ENCODE data around the gene ZNF750.
A peak's percentile ranks its signal among the peaks of the same experiment; 100 is the strongest.

ZNF750 gene

GRCh38 chr17:82826211-82826610 is 13.6 kb downstream of the ZNF750 start:
- no peak for DNase-seq (ENCODE audit: low read depth)
- H3K4me3 ChIP-seq (ENCODE audit: low read depth, low read length): no peak overlapping the region
- TF ChIP-seq CTCF (IDR thresholded peaks at IDR 0.05; ENCODE audit: insufficient read depth, low read depth, low read length, missing control alignments): no peak

DNA sequence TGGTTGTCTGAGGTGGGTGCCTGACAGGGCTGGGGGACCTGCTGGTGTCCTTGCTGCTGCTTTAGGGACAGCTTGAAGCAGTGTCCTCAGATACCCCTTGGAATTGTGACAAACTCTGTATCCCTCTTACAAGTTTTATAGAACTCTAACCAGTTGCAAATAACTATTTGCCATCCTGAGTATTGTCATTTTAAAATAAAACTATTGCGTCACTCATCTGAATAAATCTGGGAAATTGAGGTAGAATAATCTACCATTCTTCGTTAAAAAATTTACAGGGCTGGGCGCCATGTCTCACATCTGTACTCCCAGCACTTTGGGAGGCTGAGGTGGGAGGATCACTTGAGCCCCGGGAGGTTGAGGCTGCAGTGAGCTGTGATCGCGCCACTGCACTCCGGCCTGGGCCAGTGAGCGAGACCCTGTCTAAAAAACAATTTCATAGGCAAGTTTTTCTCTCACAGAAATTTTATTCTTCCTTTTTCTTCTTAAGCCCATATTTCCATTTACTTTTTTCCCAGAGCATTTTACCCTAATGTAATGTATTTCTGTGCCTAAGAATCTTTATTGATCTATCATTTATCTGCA is 14.2 kb downstream of the ZNF750 start:
- no peak for DNase-seq (ENCODE audit: low read depth)

GRCh38 chr17:82823004-82823403 is 16.8 kb downstream of the ZNF750 start:
- DNase-seq (ENCODE audit: low read depth): peak; percentile 9
- no peak overlapping the region for H3K4me3 ChIP-seq (ENCODE audit: low read depth, low read length)
- peak; percentile 18 for TF ChIP-seq CTCF (IDR thresholded peaks at IDR 0.05; ENCODE audit: insufficient read depth, low read depth, low read length, missing control alignments)

More for the DNA sequence above, 14.2 kb downstream of the ZNF750 start:
- TF ChIP-seq CTCF (IDR thresholded peaks at IDR 0.05; ENCODE audit: insufficient read depth, low read depth, low read length, missing control alignments): no peak
- H3K4me3 ChIP-seq (ENCODE audit: low read depth, low read length): no peak overlapping the region

GRCh38 chr17:82822281-82822680 is 17.5 kb downstream of the ZNF750 start:
- no peak overlapping the region for H3K4me3 ChIP-seq (ENCODE audit: low read depth, low read length)
- no peak for TF ChIP-seq CTCF (IDR thresholded peaks at IDR 0.05; ENCODE audit: insufficient read depth, low read depth, low read length, missing control alignments)
- no peak for DNase-seq (ENCODE audit: low read depth)

GRCh38 chr17:82821554-82821953 is 18.3 kb downstream of the ZNF750 start:
- DNase-seq (ENCODE audit: low read depth): no peak
- no peak overlapping the region for H3K4me3 ChIP-seq (ENCODE audit: low read depth, low read length)
- TF ChIP-seq CTCF (IDR thresholded peaks at IDR 0.05; ENCODE audit: insufficient read depth, low read depth, low read length, missing control alignments): no peak

GRCh38 chr17:82820278-82821251 is 19.3 kb downstream of the ZNF750 start:
- H3K4me3 ChIP-seq (ENCODE audit: low read depth, low read length): no peak overlapping the region
- no peak for DNase-seq (ENCODE audit: low read depth)
- TF ChIP-seq CTCF (IDR thresholded peaks at IDR 0.05; ENCODE audit: insufficient read depth, low read depth, low read length, missing control alignments): no peak
